Limb (tissue), 2 donors: ENCODE measurements around the gene PLVAP.
A peak's percentile ranks its signal among the peaks of the same experiment; 100 is the strongest.

Experiments used
- DNase-seq, 2 donors: peaks; one replicate each; pipeline ENCODE4 v3.0.0-alpha.2; 2016; ENCODE audit errors: extremely low spot score in 2 of 2

Gene PLVAP

DNA sequence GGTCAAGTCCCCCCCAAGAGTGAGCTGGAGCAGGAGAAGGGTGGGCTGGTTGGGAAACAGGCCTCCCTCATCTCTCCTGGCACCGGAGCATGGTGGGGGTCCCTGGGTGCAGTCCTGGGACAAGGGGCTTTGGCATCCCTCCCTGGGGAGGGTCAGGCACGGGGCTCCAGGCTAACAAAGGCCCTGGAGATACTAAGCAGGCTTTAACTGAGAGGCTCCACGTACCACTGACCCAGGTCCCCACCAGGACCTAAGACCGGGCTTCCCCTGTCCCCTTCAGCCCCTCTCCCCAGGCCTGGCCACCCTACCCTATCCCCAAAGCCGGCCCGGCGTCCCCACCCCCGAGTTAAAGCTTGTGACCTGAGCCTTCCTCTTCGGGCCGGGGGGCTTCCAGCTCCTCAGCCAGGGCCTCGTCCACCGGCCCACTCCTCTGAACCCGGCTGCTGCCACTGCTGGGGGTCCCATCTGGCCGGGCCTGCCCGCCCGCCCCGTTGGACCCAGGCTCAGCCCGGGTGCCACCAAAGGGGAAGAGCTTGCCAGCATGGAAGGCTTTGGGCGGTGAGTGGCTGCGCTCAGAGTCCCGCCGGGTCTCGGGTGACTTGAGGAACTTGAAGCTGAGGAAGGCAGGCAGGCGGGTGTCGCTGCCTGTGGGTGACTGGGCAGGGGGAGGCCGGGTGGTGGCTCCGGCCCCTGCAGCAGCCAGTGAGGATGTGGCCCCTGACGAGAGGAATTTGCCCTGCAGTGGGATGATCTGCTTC lies 52.6 kb downstream of the PLVAP start:
- DNase-seq, result peak in 1 of 2 donors; percentile 31

DNA sequence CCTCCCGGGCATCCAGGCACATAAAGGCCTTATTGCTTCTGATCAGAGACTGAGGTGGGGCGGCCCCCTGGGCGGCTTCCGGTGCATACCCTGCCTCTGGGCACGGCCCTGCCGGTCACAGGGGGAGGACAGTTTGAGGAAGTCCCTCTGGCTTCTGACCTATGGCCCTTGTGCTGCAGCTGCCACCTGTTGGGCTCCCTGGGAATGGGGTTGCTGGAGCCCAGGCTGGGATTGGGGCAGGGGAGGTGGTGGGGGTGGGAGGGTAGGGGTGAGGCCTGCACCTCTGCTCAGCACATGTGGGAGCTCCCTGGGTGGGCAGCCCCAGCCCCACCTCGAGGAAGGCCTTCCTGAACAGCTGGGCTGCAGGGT lies 53.2 kb downstream of the PLVAP start:
- DNase-seq, result no peak

DNA sequence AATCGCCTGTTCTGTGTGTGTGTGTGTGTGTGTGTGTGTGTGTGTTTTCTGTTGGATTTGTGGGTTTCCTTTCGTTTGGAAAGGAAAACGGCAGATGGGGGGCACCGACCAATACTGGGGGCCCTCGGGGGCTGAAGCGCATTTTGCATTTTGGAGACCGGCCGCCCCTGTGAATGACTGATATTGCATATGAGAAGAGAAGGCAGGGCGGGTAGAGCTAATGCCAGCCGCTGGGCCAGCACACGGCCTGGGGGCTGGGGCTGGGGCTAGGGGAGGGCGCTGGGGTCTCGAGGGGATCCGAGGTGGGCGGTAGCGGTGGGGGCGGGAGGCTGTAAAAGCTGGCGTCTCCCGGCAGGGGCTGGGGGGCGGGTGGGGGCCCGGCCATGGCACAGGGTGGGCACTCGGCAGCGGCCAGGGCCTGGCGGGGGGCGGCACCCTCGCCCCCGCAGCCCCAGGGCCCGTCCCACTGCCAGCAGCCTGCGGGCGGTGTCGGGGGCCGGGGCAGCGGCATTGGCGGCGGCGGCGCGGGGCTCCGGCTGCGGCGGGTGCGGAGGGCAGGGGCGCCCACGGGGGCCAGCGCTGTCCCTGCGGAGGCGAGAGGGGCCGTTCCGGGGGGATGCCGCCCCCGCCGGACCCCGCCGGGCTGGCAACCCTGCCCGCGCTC lies 53.7 kb downstream of the PLVAP start:
- DNase-seq, result peak in 1 of 2 donors; percentile 41

DNA sequence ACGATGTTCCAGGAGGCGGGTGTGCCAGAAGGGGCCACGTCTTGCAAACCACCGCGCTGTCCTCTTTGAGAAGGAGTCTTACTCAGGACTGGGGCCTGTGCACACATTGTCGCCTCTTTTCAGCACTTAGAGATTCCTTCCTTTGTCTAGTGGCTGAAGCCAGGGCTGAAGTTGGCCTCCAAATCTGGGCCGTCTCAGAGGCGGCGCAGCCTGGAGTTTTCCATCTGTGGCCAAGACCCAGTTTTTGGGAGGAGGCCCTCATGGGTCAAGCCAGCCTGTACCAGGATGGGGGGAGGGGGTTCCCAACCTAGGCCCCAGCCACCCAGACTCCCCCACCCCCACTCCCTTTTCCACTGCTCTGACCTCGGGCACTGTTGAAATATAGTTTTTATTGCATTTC lies 54.3 kb downstream of the PLVAP start:
- DNase-seq, result no peak

DNA sequence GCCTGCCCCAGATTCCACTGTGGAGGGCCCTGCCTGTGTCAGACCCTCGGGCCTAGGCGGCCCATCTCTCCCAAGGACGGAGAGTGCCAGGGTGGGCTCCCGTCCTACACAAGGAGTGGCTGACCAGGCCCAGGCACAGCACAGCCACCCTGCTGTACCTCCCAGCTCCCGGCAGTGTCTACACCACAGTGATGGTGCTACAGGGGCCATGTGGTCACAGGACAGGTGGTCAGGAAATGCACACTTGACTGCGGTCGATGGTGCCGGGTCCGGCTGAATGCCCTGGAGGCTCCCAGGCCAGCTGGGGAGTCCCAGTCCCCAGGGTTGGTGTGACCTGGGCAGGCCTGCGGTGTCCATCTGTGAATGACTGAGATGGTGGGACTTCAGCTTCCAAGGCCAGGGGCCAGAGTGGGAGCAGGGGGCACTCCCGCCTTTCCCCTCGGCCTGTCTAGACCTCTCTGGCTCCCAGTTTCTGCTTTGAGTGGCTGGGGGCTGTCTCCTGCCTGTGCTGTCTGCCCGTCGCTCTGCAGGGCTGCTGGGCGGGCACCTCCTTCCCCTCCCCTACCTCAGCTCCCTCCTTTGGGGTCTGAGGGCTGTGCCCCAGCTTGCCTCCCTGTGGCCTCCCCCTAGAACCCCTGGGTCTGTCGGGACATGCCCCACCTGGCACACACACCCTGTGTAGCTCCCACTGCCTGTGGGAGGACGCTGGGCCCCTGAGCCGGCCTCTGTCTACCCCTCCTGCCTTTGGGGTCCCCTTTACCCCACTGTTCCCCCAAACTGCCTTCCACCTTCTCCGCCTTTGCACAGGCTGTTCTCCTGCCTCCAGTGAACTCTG lies 55.3 kb downstream of the PLVAP start:
- no peak for DNase-seq

DNA sequence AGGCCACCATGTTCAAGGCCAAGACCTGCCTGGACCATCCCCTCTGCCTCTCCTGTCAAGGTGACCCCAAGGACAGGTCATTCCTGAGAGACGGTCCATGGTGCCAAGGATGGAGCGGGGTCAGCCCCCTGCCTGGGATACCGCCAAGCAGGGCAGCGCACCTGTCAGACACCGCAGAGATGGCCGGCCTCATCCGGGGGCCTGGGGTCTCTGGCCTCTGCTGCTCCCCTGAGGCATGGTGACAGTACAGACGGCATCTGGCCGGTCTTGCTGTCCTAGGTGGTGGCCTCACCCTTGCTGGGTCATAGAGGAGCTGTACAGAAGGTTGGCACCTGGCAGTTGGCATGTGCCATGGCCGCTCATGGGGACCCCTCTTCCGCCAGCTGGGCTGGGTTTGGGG lies 56.7 kb downstream of the PLVAP start:
- DNase-seq, result no peak

- DNase-seq, result no peak
These were observed 57.5 kb downstream of the PLVAP start for GRCh38 chr19:17319473-17320238.

DNA sequence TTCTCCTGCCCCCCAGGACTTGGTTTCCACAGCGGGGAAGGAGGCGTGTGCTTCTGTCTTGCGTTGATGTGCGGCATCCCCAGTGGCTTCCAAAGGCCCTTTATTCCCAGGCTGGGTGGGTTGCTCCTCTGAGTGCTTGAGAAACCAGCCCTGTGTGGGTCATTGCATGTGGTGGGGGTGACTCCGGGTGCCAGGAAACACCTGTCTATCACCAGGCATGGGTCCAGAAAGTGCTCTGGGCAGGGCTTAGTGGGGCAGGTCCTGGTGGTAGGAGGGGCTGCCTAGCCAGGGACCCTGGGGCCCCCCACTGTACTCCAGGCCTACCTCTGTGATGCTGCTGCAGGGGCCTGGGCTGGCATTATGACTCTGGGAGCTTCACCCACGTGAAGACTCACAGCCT lies 58.2 kb downstream of the PLVAP start:
- no peak for DNase-seq

DNA sequence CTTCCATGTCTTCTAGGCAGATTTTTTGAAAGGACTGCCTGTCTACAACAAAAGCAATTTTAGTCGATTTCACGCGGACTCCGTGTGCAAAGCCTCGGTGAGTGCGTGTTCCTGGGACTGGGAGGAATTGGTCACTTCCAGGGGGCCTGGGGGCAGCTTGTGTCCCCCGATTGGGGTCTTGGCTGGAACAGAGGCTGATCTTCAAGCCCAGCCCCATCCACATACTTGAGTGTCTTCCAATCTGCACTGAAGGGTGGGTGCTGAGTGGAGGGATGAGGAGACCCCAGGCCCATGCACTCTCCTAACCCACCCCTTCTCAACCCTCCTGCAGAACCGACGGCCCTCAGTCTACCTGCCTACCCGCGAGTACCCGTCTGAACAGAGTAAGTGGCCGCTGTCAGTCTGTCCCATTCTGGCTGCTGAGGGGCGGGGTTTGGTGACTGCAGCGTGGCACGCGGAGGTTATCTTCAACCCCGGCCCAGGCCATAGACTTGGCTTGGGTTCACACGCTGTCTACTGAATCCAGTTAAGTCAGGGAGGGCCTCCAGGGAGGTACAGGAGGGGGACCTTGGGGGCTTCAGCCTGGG lies 63.0 kb downstream of the PLVAP start:
- DNase-seq, result no peak

- no peak for DNase-seq
These were observed 64.7 kb downstream of the PLVAP start for GRCh38 chr19:17312189-17313113.

- DNase-seq, result no peak
These were observed 65.5 kb downstream of the PLVAP start for GRCh38 chr19:17311455-17312188.

DNA sequence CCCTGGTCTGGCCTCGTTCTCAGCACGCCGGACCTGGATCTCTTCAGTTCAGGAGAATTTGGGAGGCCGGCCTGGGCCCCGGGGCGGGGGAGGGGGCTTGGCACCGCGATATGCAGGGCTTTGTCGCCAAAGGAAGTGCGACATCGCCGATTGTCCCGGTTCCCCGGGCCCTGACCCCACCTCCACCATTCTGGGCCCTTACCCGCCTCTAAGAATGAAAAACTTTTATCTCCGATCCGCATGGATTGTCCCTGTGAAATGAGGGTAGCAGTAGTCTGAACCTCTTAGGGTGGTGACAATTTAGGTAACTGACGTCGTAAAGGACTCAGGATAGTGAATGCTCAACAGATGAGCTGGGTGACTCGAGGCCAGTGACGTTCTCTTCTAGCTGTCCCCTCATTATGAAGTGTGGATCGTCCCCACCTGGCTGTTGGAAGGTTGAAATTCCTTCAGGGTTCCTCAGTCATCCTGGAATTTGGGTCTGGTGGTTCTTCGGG lies 67.1 kb downstream of the PLVAP start:
- DNase-seq, result no peak

GRCh38 chr19:17309198-17309964 lies 67.8 kb downstream of the PLVAP start, which contains the start of gene DDA1:
DDA1 (plus strand) TSS chr19:17309563; CDS start chr19:17309655, 92 bp downstream.
- peak; percentile 97 to 100 for DNase-seq

DNA sequence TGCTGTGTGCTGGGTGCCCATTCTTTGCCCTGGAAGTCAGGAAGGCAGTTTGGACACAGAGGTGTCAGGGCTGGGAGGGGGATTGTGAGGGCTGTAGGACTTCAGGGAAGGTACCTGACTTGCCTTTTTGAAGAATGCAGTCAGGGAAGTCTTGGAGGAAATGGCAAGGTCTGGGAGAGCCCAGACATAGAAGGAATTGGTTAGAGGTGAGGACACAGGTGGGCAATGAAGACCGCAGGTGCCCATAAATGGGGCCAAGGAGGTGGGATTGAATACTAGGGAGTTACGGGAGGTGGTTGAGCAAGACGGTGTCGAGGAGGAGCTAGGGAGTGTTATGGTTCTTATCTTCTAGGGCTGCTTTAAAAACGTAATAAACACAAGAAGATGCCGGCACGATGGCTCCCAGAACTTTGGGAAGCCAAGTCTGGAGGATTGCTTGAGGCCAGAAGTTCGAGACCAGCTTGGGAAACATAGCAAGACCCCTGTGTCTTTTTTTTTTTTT lies 69.2 kb downstream of the PLVAP start:
- no peak for DNase-seq

DNA sequence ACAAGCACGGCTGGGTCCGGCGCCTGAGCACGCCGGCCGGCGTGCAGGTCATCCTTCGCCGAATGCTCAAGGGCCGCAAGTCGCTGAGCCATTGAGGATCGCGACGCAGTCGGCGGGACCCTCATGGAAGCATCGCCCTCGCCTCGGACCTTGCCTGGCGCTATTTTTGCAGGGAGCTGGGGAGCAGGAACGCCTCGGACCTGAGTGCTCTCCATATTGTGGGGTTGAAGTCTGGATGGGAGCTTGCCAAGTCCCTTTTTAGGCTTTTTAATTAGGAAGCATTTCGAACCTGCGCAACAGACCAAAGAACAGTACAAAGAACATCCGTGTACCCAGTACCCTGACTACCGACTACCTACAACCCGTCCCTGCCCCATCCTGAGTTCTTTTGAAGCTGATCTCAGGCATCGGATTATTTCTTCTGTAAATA lies 70.8 kb downstream of the PLVAP start:
- DNase-seq, result no peak

DNA sequence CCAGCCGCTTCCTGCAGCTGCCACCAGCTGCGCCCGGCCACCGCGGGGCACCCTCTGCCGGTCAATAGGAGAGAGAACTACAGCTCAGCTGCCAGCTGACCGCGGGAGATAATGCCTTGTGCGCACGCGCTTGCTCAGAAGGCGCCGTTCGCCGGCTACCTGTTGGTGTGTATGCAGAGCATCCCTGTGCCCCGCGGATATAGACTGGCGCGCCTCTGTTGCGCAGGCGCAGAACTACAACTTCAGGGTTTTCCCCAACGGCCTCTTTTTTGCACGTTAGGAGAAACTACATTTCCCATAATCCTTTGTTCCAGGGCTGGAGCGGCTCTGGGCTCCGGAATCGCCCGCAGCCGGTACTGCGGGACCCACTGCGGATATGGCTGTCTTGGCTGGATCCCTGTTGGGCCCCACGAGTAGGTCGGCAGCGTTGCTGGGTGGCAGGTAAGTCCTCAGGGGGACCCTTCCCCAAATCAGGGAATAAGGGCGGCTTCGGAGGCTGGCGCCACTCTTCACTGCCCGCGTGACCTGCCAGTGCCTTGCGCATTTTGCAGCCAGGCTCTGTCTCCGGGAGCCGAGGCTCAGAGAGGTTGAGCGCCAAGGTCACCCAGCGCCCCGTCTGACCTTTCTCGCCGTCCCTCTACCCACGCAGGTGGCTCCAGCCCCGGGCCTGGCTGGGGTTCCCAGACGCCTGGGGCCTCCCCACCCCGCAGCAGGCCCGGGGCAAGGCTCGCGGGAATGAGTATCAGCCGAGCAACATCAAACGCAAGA lies 71.4 kb downstream of the PLVAP start, which contains the start of gene MRPL34:
MRPL34 (plus strand) TSS at position 356 of the 768 bp plus-strand sequence; CDS start at position 377, 21 bp downstream.
- peak; percentile 95 to 98 for DNase-seq

GRCh38 chr19:17305216-17305516 lies 72.0 kb downstream of the PLVAP start:
- no peak for DNase-seq
